Endodermal cell (in vitro differentiated cells): Measurements from ENCODE around the gene REEP1. TPM values are rescaled to one million over a fixed set of nuclear protein-coding genes. Genes with fewer than 3 reads are reported as not detected.
A peak's percentile ranks its signal among the peaks of the same experiment; 100 is the strongest.

Experiments used
- DNase-seq: peaks from one replicate; pipeline ENCODE4 v3.0.0-alpha.2; 2017
- H3K27ac ChIP-seq: 2 replicates; pipeline ENCODE4 v1.5.1; 2013; ENCODE audit warnings: mild to moderate bottlenecking, low read depth, low read length, moderate library complexity
- H3K27me3 ChIP-seq: 2 replicates; pipeline ENCODE4 v1.6.1; 2013; ENCODE audit warnings: mild to moderate bottlenecking, low read length, moderate library complexity; ENCODE audit not compliant: insufficient read depth, control insufficient read depth, poor library complexity, severe bottlenecking
- H3K36me3 ChIP-seq: 2 replicates; pipeline ENCODE4 v1.7.0; 2013; ENCODE audit warnings: mild to moderate bottlenecking, low read length, moderate library complexity; ENCODE audit not compliant: control insufficient read depth, insufficient read depth
- H3K4me1 ChIP-seq: one replicate; pipeline ENCODE4 v1.7.0; 2013; ENCODE audit warnings: low read length; ENCODE audit not compliant: control insufficient read depth, insufficient read depth
- H3K4me3 ChIP-seq: 2 replicates; pipeline ENCODE4 v1.5.1; 2013; ENCODE audit warnings: mild to moderate bottlenecking, low read length, moderate library complexity
- H3K9ac ChIP-seq: 2 replicates; pipeline ENCODE4 v1.6.1; 2013; ENCODE audit warnings: mild to moderate bottlenecking, low read length, moderate library complexity; ENCODE audit not compliant: poor library complexity, severe bottlenecking; ENCODE audit errors: extremely low read depth
- H3K9me3 ChIP-seq: 2 replicates; pipeline ENCODE4 v1.6.1; 2013; ENCODE audit warnings: mild to moderate bottlenecking, low read length, moderate library complexity; ENCODE audit not compliant: control insufficient read depth
- H3K27ac Mint-ChIP-seq: 2 replicates; pipeline ENCODE4 v1.8.0; 2020; ENCODE audit warnings: mixed read lengths
- H3K27me3 Mint-ChIP-seq: 2 replicates; pipeline ENCODE4 v1.8.0; 2021; ENCODE audit warnings: mild to moderate bottlenecking, mixed read lengths; ENCODE audit not compliant: insufficient read depth
- H3K36me3 Mint-ChIP-seq: 2 replicates; pipeline ENCODE4 v1.8.0; 2020; ENCODE audit warnings: low read depth, mixed read lengths
- H3K4me1 Mint-ChIP-seq: 2 replicates; pipeline ENCODE4 v1.8.0; 2020; ENCODE audit warnings: mixed read lengths
- H3K4me3 Mint-ChIP-seq: 2 replicates; pipeline ENCODE4 v1.8.0; 2020; ENCODE audit warnings: mild to moderate bottlenecking, moderate library complexity, mixed read lengths
- H3K9me3 Mint-ChIP-seq: 2 replicates; pipeline ENCODE4 v1.8.0; 2020; ENCODE audit warnings: mild to moderate bottlenecking, mixed read lengths
- WGBS, 2 experiments: methylation state at CpG; one replicate each; pipeline versions ENCODE4 v1.1.5 to v1.1.7; 2013; ENCODE audit warnings: missing lambda C conversion rate in 2 of 2, mixed read lengths in 1 of 2; ENCODE audit not compliant: insufficient coverage in 1 of 2, insufficient read length in 1 of 2; 5-methylcytosine and 5-hydroxymethylcytosine counted together
- total RNA-seq, 2 donors: library from RNA; stranded (reverse); fragmentation: NEBNext Ultra II Directional in 1 of 2; extraction: Animal tissue kit (Norgen Biotek cat#: 25700) in 1 of 2; gene quantifications; 2 replicates in 1 of 2; 3 replicates in 1 of 2; pipeline ENCODE4 v1.2.1, GENCODE V29; 2021
- TF ChIP-seq, protein P1 (sequence below): fragments of 200-600 bp; sonication (generic); conservative IDR thresholded peaks from 2 replicates; pipeline ENCODE4 v1.5.0; 2021; ENCODE audit warnings: antibody characterized with exemption, mild to moderate bottlenecking

Gene REEP1
- total RNA-seq, 2 donors from 2014 or later: 2.9 to 3.8 TPM

DNA sequence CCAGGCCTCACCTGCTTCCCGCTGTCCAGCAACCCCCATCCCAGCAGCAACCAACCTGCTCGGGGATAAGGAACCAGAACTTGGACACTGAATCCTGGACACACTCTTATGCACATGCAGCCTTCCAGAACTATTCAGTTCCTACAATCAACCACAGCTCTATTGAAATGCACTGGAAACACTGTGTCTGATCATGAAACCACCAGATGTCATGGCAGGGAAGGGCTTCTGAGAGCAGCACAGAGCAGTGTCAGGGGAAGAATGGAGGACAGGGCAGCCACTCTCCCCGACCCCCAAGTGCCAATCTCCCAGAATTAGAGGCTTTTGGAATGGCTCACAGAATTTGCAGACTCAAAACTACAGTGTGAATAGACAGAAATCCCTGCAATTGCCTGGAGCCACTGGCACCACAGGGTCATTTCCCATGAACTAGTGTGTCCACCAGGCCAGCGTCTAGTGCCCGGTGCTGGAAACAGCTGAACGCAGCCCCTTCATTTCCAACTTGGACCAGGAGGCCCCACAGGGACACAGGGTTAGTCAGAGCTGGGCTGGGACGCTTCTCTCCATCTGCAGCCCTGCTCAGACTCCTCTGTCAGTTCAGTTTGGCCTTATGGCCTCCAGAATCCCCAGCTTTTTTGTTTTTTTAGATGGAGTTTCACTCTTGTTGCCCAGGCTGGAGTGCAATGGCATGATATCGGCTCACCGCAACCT lies 112.6 kb downstream of the REEP1 start:
- Mint-ChIP-seq H3K4me1 (peaks cover 10% of the 10 kb centered on the region), H3K27ac (no peak overlapping the region), H3K4me3 (no peak overlapping the region), H3K27me3 (peaks cover 6% of the 10 kb centered on the region), H3K36me3 (no peaks in the 10 kb centered on the region), H3K9me3 (no peaks in the 10 kb centered on the region)
- WGBS, 2 experiments: 86 to 93% methylated on average over 7 to 9 of the region's 9 CpGs
- Histone ChIP-seq H3K9ac (no peak overlapping the region), H3K36me3 (no peaks in the 10 kb centered on the region), H3K4me3 (no peak overlapping the region), H3K4me1 (no peaks in the 10 kb centered on the region), H3K27me3 (no peaks in the 10 kb centered on the region), H3K9me3 (no peaks in the 10 kb centered on the region), H3K27ac (no peak overlapping the region)
- DNase-seq: no peak
- TF ChIP-seq, protein P1, sequence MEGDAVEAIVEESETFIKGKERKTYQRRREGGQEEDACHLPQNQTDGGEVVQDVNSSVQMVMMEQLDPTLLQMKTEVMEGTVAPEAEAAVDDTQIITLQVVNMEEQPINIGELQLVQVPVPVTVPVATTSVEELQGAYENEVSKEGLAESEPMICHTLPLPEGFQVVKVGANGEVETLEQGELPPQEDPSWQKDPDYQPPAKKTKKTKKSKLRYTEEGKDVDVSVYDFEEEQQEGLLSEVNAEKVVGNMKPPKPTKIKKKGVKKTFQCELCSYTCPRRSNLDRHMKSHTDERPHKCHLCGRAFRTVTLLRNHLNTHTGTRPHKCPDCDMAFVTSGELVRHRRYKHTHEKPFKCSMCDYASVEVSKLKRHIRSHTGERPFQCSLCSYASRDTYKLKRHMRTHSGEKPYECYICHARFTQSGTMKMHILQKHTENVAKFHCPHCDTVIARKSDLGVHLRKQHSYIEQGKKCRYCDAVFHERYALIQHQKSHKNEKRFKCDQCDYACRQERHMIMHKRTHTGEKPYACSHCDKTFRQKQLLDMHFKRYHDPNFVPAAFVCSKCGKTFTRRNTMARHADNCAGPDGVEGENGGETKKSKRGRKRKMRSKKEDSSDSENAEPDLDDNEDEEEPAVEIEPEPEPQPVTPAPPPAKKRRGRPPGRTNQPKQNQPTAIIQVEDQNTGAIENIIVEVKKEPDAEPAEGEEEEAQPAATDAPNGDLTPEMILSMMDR: no peak

DNA sequence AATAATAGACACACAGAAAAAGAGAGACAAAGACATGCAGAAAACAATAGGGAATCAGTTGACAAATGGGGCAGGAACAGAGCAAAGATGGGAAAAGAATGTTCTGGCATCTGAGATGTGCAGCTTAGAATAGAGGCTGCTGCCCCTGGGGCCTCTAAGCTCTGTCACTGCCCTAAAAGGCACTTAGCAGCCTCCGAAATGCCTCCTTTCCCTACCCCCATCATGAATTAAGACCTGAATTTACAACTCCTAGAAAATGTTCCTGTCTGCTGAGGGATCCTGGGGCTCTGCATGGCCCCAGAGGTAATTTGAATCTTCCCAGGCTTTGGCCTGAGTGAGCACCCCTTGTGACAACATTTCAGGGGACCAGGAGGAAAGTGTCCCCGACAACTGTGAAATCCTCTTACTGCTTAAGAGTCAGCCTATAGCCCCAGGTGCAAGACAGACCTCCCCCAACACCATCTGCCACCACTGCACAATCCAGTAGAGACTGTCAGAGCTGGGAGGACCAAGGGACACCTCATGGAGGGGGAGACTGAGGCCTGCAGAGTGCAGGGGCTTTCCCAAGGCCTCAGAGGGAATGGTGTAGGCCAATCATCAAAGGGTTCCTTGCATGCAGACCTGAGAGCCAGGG lies 113.4 kb downstream of the REEP1 start:
- no peak overlapping the region for H3K27ac Mint-ChIP-seq
- H3K27me3 Mint-ChIP-seq: peaks cover 6% of the 10 kb centered on the region

DNA sequence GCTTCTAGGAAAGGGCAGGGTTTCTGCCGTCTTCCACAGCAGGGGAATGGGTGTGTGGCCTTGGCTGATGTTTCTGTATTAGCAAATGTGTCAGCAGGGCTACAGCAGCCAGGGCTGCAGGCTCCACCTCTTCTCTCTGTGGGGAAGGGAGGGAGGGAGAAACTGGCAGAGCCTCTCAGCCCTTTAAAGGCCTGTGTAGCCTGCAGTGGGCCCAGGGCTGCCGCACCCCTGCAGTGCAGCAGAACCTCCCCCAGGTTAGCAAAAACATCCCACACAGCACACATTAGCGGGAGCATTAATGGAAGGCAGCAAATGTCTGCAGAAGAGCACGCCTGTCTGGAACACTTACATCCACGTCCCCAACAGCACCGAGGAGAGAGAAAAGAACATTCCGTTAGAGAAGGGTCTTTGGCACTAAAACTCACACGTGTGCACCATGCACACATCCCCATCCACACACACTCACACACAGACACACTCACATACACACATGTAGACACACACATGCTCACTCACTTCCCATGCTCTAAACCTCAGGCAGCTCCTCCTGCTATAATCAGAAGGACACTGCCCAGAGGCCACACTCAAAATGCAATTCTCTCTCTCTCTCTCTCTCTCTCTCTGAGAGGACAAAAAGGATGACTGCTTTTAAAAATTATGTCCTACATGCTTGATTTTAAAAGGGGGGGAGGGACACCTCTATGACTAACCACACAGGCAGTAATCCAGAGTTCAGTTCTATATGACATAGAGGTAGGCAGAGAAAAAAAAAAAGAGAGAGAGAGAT lies 114.1 kb downstream of the REEP1 start:
- no peaks in the 10 kb centered on the region for H3K9me3 Mint-ChIP-seq
- no peak overlapping the region for H3K4me3 Mint-ChIP-seq
- no peak overlapping the region for H3K27ac Mint-ChIP-seq
- Histone ChIP-seq H3K4me3 (no peak overlapping the region), H3K27me3 (no peaks in the 10 kb centered on the region), H3K36me3 (no peaks in the 10 kb centered on the region), H3K9ac (no peak overlapping the region), H3K4me1 (no peaks in the 10 kb centered on the region), H3K9me3 (no peaks in the 10 kb centered on the region), H3K27ac (peak overlapping the region; percentile 2)
- DNase-seq: peak; percentile 66
- WGBS, 2 experiments: 43 to 78% methylated on average over 3 to 7 of the region's 8 CpGs
- no peaks in the 10 kb centered on the region for H3K36me3 Mint-ChIP-seq
- TF ChIP-seq, protein P1: no peak
- H3K4me1 Mint-ChIP-seq: peaks cover 10% of the 10 kb centered on the region
- peaks cover 6% of the 10 kb centered on the region for H3K27me3 Mint-ChIP-seq

More for the DNA sequence above, 113.4 kb downstream of the REEP1 start:
- TF ChIP-seq, protein P1: no peak
- Mint-ChIP-seq H3K4me1 (peaks cover 10% of the 10 kb centered on the region), H3K4me3 (no peak overlapping the region), H3K9me3 (no peaks in the 10 kb centered on the region), H3K36me3 (no peaks in the 10 kb centered on the region)
- H3K36me3 ChIP-seq: no peaks in the 10 kb centered on the region
- no peaks in the 10 kb centered on the region for H3K9me3 ChIP-seq
- H3K4me1 ChIP-seq: no peaks in the 10 kb centered on the region
- H3K27me3 ChIP-seq: no peaks in the 10 kb centered on the region
- 67 to 96% methylated on average over 1 to 2 of the region's 2 CpGs for WGBS, 2 experiments
- no peak overlapping the region for H3K4me3 ChIP-seq
- H3K27ac ChIP-seq: no peak overlapping the region
- DNase-seq: no peak
- H3K9ac ChIP-seq: no peak overlapping the region
